CD14-positive monocyte (primary cell): ENCODE measurements around the gene SLC25A21. TPM values are rescaled to one million over a fixed set of nuclear protein-coding genes. Genes with fewer than 3 reads are reported as not detected.

ENCODE experiments used
- DNase-seq, 3 donors: peaks; one replicate each; pipeline ENCODE4 v3.0.0-alpha.2; 2011 to 2022
- H2AFZ ChIP-seq: 2 replicates; pipeline ENCODE4 v1.6.0; 2012; ENCODE audit warnings: mild to moderate bottlenecking, low read depth, low read length, inconsistent platforms; ENCODE audit not compliant: insufficient read depth, poor library complexity, severe bottlenecking
- H3K27ac ChIP-seq, 2 donors: 1 replicate in 1 of 2; 2 replicates in 1 of 2; pipeline ENCODE4 v1.5.1; 2012 to 2013; ENCODE audit warnings: low read length in 2 of 2, control low read depth in 1 of 2, inconsistent platforms in 1 of 2, low read depth in 1 of 2, mild to moderate bottlenecking in 1 of 2
- H3K27me3 ChIP-seq, 2 donors: one replicate each; pipeline versions ENCODE4 v1.6.0 to v1.6.1; 2011 to 2013; ENCODE audit warnings: low read length in 2 of 2; ENCODE audit not compliant: control insufficient read depth in 2 of 2, insufficient read depth in 2 of 2
- H3K36me3 ChIP-seq, 2 donors: replicated peaks in 1 of 2; 1 replicate in 1 of 2; 2 replicates in 1 of 2; pipeline versions ENCODE4 v1.5.1 to v1.6.1; 2012 to 2013; ENCODE audit warnings: low read length in 2 of 2, control low read depth in 1 of 2, inconsistent platforms in 1 of 2, mild to moderate bottlenecking in 1 of 2; ENCODE audit not compliant: insufficient read depth in 2 of 2, control insufficient read depth in 1 of 2
- H3K4me1 ChIP-seq, 2 donors: 1 replicate in 1 of 2; 2 replicates in 1 of 2; pipeline versions ENCODE4 v1.5.1 to v1.6.1; 2012 to 2013; ENCODE audit warnings: low read length in 2 of 2, control low read depth in 1 of 2, inconsistent platforms in 1 of 2, mild to moderate bottlenecking in 1 of 2, moderate library complexity in 1 of 2; ENCODE audit not compliant: insufficient read depth in 2 of 2, control insufficient read depth in 1 of 2
- H3K4me2 ChIP-seq: replicated peaks from 2 replicates; pipeline ENCODE3; 2012; ENCODE audit warnings: low read length, moderate library complexity, mild to moderate bottlenecking; ENCODE audit not compliant: poor library complexity, severe bottlenecking; ENCODE audit errors: extremely low read depth
- H3K4me3 ChIP-seq, 3 experiments: fragments of 200-600 bp in 1 of 3; sonication (generic) in 1 of 3; replicated peaks in 1 of 3; 1 replicate in 2 of 3; 2 replicates in 1 of 3; pipeline ENCODE4 v1.5.1; 2011 to 2013; ENCODE audit warnings: low read length in 3 of 3, mild to moderate bottlenecking in 3 of 3, control low read depth in 2 of 3, low read depth in 2 of 3, inconsistent platforms in 1 of 3, moderate library complexity in 1 of 3
- H3K79me2 ChIP-seq: 2 replicates; pipeline ENCODE4 v1.6.0; 2012; ENCODE audit warnings: mild to moderate bottlenecking, control low read depth, inconsistent platforms, low read length, moderate library complexity; ENCODE audit not compliant: insufficient read depth
- H3K9ac ChIP-seq: 2 replicates; pipeline ENCODE4 v1.6.0; 2017; ENCODE audit warnings: low read length, mild to moderate bottlenecking; ENCODE audit not compliant: insufficient read depth, poor library complexity, severe bottlenecking
- H3K9me3 ChIP-seq, 2 donors: replicated peaks in 1 of 2; 1 replicate in 1 of 2; 2 replicates in 1 of 2; pipeline versions ENCODE4 v1.5.1 to v1.6.1; 2012 to 2013; ENCODE audit warnings: low read length in 2 of 2, control low read depth in 1 of 2; ENCODE audit not compliant: control insufficient read depth in 1 of 2, insufficient read depth in 1 of 2
- H4K20me1 ChIP-seq: 2 replicates; pipeline ENCODE4 v1.6.0; 2012; ENCODE audit warnings: mild to moderate bottlenecking, low read length, control low read depth, moderate library complexity; ENCODE audit not compliant: insufficient read depth
- H3K27ac Mint-ChIP-seq, 7 donors: one replicate each; pipeline ENCODE4 v1.8.0; 2020; ENCODE audit warnings: mild to moderate bottlenecking in 7 of 7, mixed read lengths in 7 of 7, moderate library complexity in 6 of 7, inconsistent platforms in 2 of 7
- H3K27me3 Mint-ChIP-seq, 3 donors: one replicate each; pipeline ENCODE4 v1.8.0; 2021 to 2022; ENCODE audit warnings: low read depth in 3 of 3, mild to moderate bottlenecking in 3 of 3, mixed read lengths in 3 of 3, moderate library complexity in 3 of 3, inconsistent platforms in 1 of 3
- H3K36me3 Mint-ChIP-seq, 2 donors: one replicate each; pipeline ENCODE4 v1.8.0; 2020; ENCODE audit warnings: mixed read lengths in 2 of 2, inconsistent platforms in 1 of 2, mild to moderate bottlenecking in 1 of 2
- H3K4me1 Mint-ChIP-seq: one replicate; pipeline ENCODE4 v1.8.0; 2020; ENCODE audit warnings: mild to moderate bottlenecking, mixed read lengths
- H3K4me3 Mint-ChIP-seq, 2 donors: one replicate each; pipeline ENCODE4 v1.8.0; 2020; ENCODE audit warnings: mild to moderate bottlenecking in 2 of 2, mixed read lengths in 2 of 2, moderate library complexity in 1 of 2
- H3K9me3 Mint-ChIP-seq, 7 donors: one replicate each; pipeline ENCODE4 v1.8.0; 2020 to 2022; ENCODE audit warnings: mixed read lengths in 7 of 7, mild to moderate bottlenecking in 6 of 7, moderate library complexity in 6 of 7, inconsistent platforms in 2 of 7
- WGBS: methylation state at CpG from one replicate; pipeline ENCODE4 v1.1.5; 2013; ENCODE audit warnings: missing lambda C conversion rate; ENCODE audit not compliant: insufficient coverage; 5-methylcytosine and 5-hydroxymethylcytosine counted together
- intact Hi-C, 2 donors: fragments of 100-400 bp; cut with micrococcal nuclease; formaldehyde crosslinking; loops; one replicate each; pipeline versions ENCODE4 v1.15.0 to v1.15.1; 2023
- polyA plus RNA-seq, 3 donors: library from polyadenylated mRNA; depleted of rRNA in 1 of 3; unstranded in 2 of 3; stranded (reverse) in 1 of 3; fragments of 300-500 nt in 2 of 3; fragments of >200 nt in 1 of 3; fragmentation: Illumina TruSeq in 2 of 3; gene quantifications; 1 replicate in 2 of 3; 2 replicates in 1 of 3; pipeline ENCODE4 v1.2.3, GENCODE V29; 2012 to 2021
- TF ChIP-seq, protein P1 (sequence below): fragments of 200-600 bp; IDR thresholded peaks from one replicate; pipeline ENCODE4 v1.8.0; 2022; ENCODE audit warnings: antibody characterized with exemption, mild to moderate bottlenecking

SLC25A21 gene
- polyA plus RNA-seq, 3 donors, result not detected

DNA sequence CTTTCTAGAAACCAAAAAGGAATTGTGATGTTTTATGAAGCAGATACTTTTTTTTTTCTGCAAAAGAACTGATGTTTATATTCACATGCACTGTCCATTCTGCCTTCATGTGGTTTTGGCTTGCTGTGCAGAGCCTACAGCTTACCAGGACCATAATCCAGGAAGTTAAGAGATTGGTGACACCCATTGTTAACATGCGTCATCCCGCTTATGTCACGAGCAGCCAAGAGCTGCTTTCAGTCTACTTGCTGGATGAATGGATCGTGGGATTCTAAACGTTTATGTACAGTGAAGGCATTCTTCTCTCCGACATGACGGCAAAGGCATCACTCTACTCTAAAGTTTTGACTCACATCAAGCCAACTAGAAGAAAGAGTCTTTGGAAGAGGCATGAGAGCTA lies 434.1 kb downstream of the SLC25A21 start:
- Histone ChIP-seq H3K4me3 (no peak overlapping the region), H3K27me3 (no peaks in the 10 kb centered on the region), H4K20me1 (no peaks in the 10 kb centered on the region), H2AFZ (no peak overlapping the region), H3K4me1 (no peaks in the 10 kb centered on the region), H3K36me3 (no peaks in the 10 kb centered on the region), H3K79me2 (no peaks in the 10 kb centered on the region), H3K27ac (no peak overlapping the region), H3K9me3 (no peaks in the 10 kb centered on the region), H3K4me2 (no peak overlapping the region), H3K9ac (no peak overlapping the region)
- Mint-ChIP-seq H3K4me1 (no peaks in the 10 kb centered on the region), H3K27ac (no peak overlapping the region), H3K9me3 (peaks cover 0 to 3% (median 2%) of the 10 kb centered on the region in 7 donors), H3K36me3 (no peaks in the 10 kb centered on the region), H3K27me3 (no peaks in the 10 kb centered on the region), H3K4me3 (no peak overlapping the region)
- WGBS, result 86% methylated on average over 3 of the region's 7 CpGs
- TF ChIP-seq, protein P1, sequence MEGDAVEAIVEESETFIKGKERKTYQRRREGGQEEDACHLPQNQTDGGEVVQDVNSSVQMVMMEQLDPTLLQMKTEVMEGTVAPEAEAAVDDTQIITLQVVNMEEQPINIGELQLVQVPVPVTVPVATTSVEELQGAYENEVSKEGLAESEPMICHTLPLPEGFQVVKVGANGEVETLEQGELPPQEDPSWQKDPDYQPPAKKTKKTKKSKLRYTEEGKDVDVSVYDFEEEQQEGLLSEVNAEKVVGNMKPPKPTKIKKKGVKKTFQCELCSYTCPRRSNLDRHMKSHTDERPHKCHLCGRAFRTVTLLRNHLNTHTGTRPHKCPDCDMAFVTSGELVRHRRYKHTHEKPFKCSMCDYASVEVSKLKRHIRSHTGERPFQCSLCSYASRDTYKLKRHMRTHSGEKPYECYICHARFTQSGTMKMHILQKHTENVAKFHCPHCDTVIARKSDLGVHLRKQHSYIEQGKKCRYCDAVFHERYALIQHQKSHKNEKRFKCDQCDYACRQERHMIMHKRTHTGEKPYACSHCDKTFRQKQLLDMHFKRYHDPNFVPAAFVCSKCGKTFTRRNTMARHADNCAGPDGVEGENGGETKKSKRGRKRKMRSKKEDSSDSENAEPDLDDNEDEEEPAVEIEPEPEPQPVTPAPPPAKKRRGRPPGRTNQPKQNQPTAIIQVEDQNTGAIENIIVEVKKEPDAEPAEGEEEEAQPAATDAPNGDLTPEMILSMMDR, result no peak
- no peak for DNase-seq
- intact Hi-C loops, result no loop called here

DNA sequence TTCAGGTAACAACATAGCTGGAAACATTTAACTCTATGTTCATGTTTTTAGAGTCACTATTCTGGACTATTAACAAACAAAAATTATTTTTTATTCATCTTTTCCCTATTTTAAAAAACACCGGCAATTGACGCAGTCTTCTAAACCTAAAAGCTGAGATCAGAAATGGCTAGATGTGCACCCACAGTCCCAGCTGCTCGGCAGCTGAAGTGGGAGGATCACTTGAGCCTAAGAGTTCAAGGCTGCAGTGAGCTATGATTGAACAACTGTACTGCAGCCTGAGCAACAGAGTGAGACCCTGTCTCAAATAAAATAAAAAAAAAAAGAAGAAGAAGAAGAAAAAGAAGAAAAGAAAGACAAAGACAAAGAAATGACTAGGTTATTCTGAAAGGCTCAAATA lies 446.3 kb downstream of the SLC25A21 start:
- Mint-ChIP-seq H3K36me3 (no peaks in the 10 kb centered on the region), H3K27ac (no peak overlapping the region), H3K9me3 (peaks cover 0 to 3% (median 0%) of the 10 kb centered on the region in 7 donors), H3K4me1 (no peaks in the 10 kb centered on the region), H3K4me3 (no peak overlapping the region), H3K27me3 (peaks cover 0 to 1% (median 0%) of the 10 kb centered on the region in 3 donors)
- Histone ChIP-seq H3K9ac (no peak overlapping the region), H3K36me3 (no peaks in the 10 kb centered on the region), H2AFZ (no peak overlapping the region), H3K27me3 (no peaks in the 10 kb centered on the region), H3K27ac (no peak overlapping the region), H3K4me3 (no peak overlapping the region), H3K4me2 (no peak overlapping the region), H4K20me1 (no peaks in the 10 kb centered on the region), H3K9me3 (no peaks in the 10 kb centered on the region), H3K4me1 (no peaks in the 10 kb centered on the region), H3K79me2 (no peaks in the 10 kb centered on the region)
- DNase-seq, result no peak
- TF ChIP-seq, protein P1, result no peak
- intact Hi-C loops, result no loop called here
- WGBS, result 100% methylated on average over 3 of the region's 3 CpGs
